ENCODE results near the gene TMA7B. TPM values are rescaled to one million over a fixed set of nuclear protein-coding genes. Genes with fewer than 3 reads are reported as not detected.

Gene TMA7B
- total RNA-seq, 1 donor from 2014 or later: not detected

- no peak for DNase-seq (ENCODE audit: low read depth)
- TF ChIP-seq CTCF (conservative IDR thresholded peaks at IDR 0.05; ENCODE audit: low read depth, low read length): no peak
- no peak overlapping the region for H3K4me3 ChIP-seq (ENCODE audit: low read depth, low read length)
Measured at GRCh38 chr22:39967996-39968972, 8.1 kb downstream of the TMA7B start.

- no peak for DNase-seq (ENCODE audit: low read depth)
- TF ChIP-seq CTCF (conservative IDR thresholded peaks at IDR 0.05; ENCODE audit: low read depth, low read length): no peak
- no peak overlapping the region for H3K4me3 ChIP-seq (ENCODE audit: low read depth, low read length)
Measured at GRCh38 chr22:39970742-39971141, 10.5 kb downstream of the TMA7B start.

GRCh38 chr22:39972641-39973040 lies 12.4 kb downstream of the TMA7B start:
- no peak overlapping the region for H3K4me3 ChIP-seq (ENCODE audit: low read depth, low read length)
- no peak for TF ChIP-seq CTCF (conservative IDR thresholded peaks at IDR 0.05; ENCODE audit: low read depth, low read length)
- no peak for DNase-seq (ENCODE audit: low read depth)

- DNase-seq (ENCODE audit: low read depth): no peak
- no peak overlapping the region for H3K4me3 ChIP-seq (ENCODE audit: low read depth, low read length)
- no peak for TF ChIP-seq CTCF (conservative IDR thresholded peaks at IDR 0.05; ENCODE audit: low read depth, low read length)
Measured at GRCh38 chr22:39973656-39974055, 13.5 kb downstream of the TMA7B start.

GRCh38 chr22:39974065-39974464 lies 13.9 kb downstream of the TMA7B start:
- no peak for DNase-seq (ENCODE audit: low read depth)
- no peak overlapping the region for H3K4me3 ChIP-seq (ENCODE audit: low read depth, low read length)
- no peak for TF ChIP-seq CTCF (conservative IDR thresholded peaks at IDR 0.05; ENCODE audit: low read depth, low read length)

- no peak for DNase-seq (ENCODE audit: low read depth)
- no peak for TF ChIP-seq CTCF (conservative IDR thresholded peaks at IDR 0.05; ENCODE audit: low read depth, low read length)
- no peak overlapping the region for H3K4me3 ChIP-seq (ENCODE audit: low read depth, low read length)
Measured at GRCh38 chr22:39979048-39979447, 18.9 kb downstream of the TMA7B start.

GRCh38 chr22:39979458-39979857 lies 19.3 kb downstream of the TMA7B start:
- TF ChIP-seq CTCF (conservative IDR thresholded peaks at IDR 0.05; ENCODE audit: low read depth, low read length): no peak
- H3K4me3 ChIP-seq (ENCODE audit: low read depth, low read length): no peak overlapping the region
- DNase-seq (ENCODE audit: low read depth): no peak
